DND-41 (cell line): ENCODE data around the gene KRT13.

Experiments
- CTCF ChIP-seq: IDR thresholded peaks from 2 replicates; pipeline ENCODE4 v1.5.1; 2012; ENCODE audit warnings: borderline replicate concordance, low read length, moderate library complexity, mild to moderate bottlenecking; ENCODE audit not compliant: poor library complexity, severe bottlenecking; ENCODE audit errors: extremely low read depth
- EZH2 ChIP-seq: IDR thresholded peaks from 3 replicates; pipeline ENCODE4 v1.6.1; 2012; ENCODE audit warnings: borderline replicate concordance, low read depth, mild to moderate bottlenecking, moderate library complexity, low read length, inconsistent platforms; ENCODE audit not compliant: severe bottlenecking

GRCh38 chr17:41537614-41537954 is 32.2 kb upstream of the KRT13 start:
- no peak for TF ChIP-seq CTCF
- TF ChIP-seq EZH2: no peak
